HG03045 (cell line): ENCODE measurements around the gene LRMDA.
"Not testable (repeated sequence)": the region's sequence is repeated elsewhere in the genome, so short reads cannot be mapped to it uniquely, and the experiment has no call there.

Experiments used
- ATAC-seq: cut with Tn5 transposase; IDR thresholded peaks from one replicate; pipeline ENCODE4 v1.9.1; 2021; ENCODE audit warnings: mild to moderate bottlenecking, moderate library complexity; ENCODE audit not compliant: unreplicated experiment

The LRMDA gene

GRCh38 chr10:76051007-76051936, 619.8 kb downstream of the LRMDA start:
- ATAC-seq = no peak

GRCh38 chr10:76052682-76053503, 621.5 kb downstream of the LRMDA start:
- no peak for ATAC-seq

- ATAC-seq = no peak
Observed at GRCh38 chr10:76055466-76055865, 624.0 kb downstream of the LRMDA start.

GRCh38 chr10:76055963-76056362, 624.5 kb downstream of the LRMDA start:
- ATAC-seq = no peak

GRCh38 chr10:76060993-76061392, 629.6 kb downstream of the LRMDA start:
- ATAC-seq = not testable (repeated sequence)

GRCh38 chr10:76066457-76066856, 635.0 kb downstream of the LRMDA start:
- ATAC-seq = no peak

- ATAC-seq = no peak
Observed at GRCh38 chr10:76067447-76067846, 636.0 kb downstream of the LRMDA start.

GRCh38 chr10:76068856-76069255, 637.4 kb downstream of the LRMDA start:
- ATAC-seq = no peak

- no peak for ATAC-seq
Observed at GRCh38 chr10:76070916-76071315, 639.5 kb downstream of the LRMDA start.

- no peak for ATAC-seq
Observed at GRCh38 chr10:76071653-76072365, 640.4 kb downstream of the LRMDA start.

- ATAC-seq = no peak
Observed at GRCh38 chr10:76072384-76072783, 641.0 kb downstream of the LRMDA start.

GRCh38 chr10:76073524-76073923, 642.1 kb downstream of the LRMDA start:
- ATAC-seq = no peak

GRCh38 chr10:76074659-76075058, 643.2 kb downstream of the LRMDA start:
- ATAC-seq = no peak

GRCh38 chr10:76080451-76080850, 649.0 kb downstream of the LRMDA start:
- ATAC-seq = no peak

GRCh38 chr10:76080991-76081390, 649.6 kb downstream of the LRMDA start:
- ATAC-seq = no peak

- no peak for ATAC-seq
Observed at GRCh38 chr10:76082232-76082631, 650.8 kb downstream of the LRMDA start.

- no peak for ATAC-seq
Observed at GRCh38 chr10:76082956-76083355, 651.5 kb downstream of the LRMDA start.

- ATAC-seq = no peak
Observed at GRCh38 chr10:76085002-76085816, 653.8 kb downstream of the LRMDA start.

- no peak for ATAC-seq
Observed at GRCh38 chr10:76085817-76086167, 654.4 kb downstream of the LRMDA start.

- no peak for ATAC-seq
Observed at GRCh38 chr10:76086170-76086760, 654.8 kb downstream of the LRMDA start.
